ENCODE data around the gene PRSS35. TPM values are rescaled to one million over a fixed set of nuclear protein-coding genes. Genes with fewer than 3 reads are reported as not detected.

The PRSS35 gene
- total and polyA plus RNA-seq, 2 of the 8 experiments (the other 6 are each of a cell fraction or from before 2014, with no cell fraction given) = 1.3 to 2.9 TPM

GRCh38 chr6:83511266-83511665 lies 1.1 kb upstream of the PRSS35 start (continued):
- TF ChIP-seq CHD7 (IDR thresholded peaks at IDR 0.05; ENCODE audit: insufficient replicate concordance, low read length) (no peak), TCF12 (IDR thresholded peaks at IDR 0.05; ENCODE audit: low read depth, low read length) (no peak), SAP30 (IDR thresholded peaks at IDR 0.05; ENCODE audit: insufficient read depth, insufficient replicate concordance, low read length) (no peak), TAF7 (optimal IDR thresholded peaks at IDR 0.05; ENCODE audit: borderline replicate concordance, low read depth, low read length) (no peak), POLR2AphosphoS5 (IDR thresholded peaks at IDR 0.05; ENCODE audit: low read depth, low read length) (no peak), RFX5 (IDR thresholded peaks at IDR 0.05; ENCODE audit: borderline replicate concordance, low read depth, low read length) (no peak), TAF1 (IDR thresholded peaks at IDR 0.05; ENCODE audit: low read depth, low read length) (no peak), RBBP5 (IDR thresholded peaks at IDR 0.05; ENCODE audit: borderline replicate concordance, low read depth, low read length) (no peak), CTCF (IDR thresholded peaks at IDR 0.05; ENCODE audit: control extremely low read depth in 1 of 3, insufficient read depth in 1 of 3, low read depth in 1 of 3, low read length in 3 of 3) (no peak)
